SH-SY5Y (cell line): ENCODE measurements around the gene NRG2.

Source experiments
- GATA2 ChIP-seq: IDR thresholded peaks from 2 replicates; pipeline ENCODE4 v1.6.1; 2011; ENCODE audit warnings: mild to moderate bottlenecking, low read depth, low read length
- GATA3 ChIP-seq: IDR thresholded peaks from 2 replicates; pipeline ENCODE4 v1.6.1; 2011; ENCODE audit warnings: low read depth, mild to moderate bottlenecking, low read length, moderate library complexity

DNA sequence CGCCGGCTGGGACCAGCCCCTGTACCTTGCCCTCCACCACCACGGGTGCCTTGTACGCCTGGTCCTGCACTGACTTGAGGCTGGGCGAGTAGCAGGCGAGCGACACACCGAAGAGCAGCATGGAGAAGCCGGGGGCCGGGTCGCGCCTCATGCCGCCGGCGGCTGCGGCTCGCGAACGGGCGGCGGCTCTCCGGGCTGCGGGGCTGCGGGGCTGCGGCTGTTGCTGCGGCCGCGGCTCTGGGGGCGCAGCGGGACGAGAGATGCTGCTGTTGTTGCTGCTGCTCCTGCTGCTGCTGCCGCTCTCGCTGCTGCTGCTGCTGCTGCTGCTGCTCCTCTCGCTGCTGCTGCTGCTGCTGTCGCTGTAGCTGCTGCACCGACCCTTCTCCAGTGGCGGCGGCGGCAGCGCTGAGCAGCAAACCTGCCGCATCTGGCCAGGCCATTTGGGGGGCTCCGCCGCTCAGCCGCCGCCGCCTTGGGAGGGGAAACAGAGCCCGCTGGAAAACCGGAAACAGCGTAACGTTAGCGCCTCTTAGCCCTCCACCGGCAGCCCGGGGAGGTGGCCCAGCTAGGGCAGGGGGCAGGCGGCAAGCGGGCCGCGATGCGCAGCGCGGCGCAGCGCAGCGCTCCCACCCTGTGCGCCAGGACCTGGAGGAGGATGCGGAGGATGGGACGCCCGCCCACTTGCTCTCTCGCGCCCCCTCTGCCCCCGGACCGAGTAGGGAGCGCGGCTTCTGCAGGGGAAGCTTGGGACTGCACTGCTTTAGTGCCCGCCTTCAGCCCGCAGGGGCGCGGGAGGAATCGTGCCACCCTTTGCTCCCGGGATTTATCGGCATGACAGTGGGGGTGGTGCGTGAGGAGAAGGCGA lies at the start of gene NRG2:
- TF ChIP-seq GATA2 (peak; percentile 55), GATA3 (no peak)
